ENCODE data around the gene ARL16. TPM values are rescaled to one million over a fixed set of nuclear protein-coding genes. Genes with fewer than 3 reads are reported as not detected.

ARL16 gene
- total and polyA plus RNA-seq, 2 of the 4 experiments (the other 2 are of a cell fraction), result 51.1 to 77.9 TPM

GRCh38 chr17:81681672-81682071, 1.9 kb downstream of the ARL16 start:
- DNase-seq (no peak), ATAC-seq (ENCODE audit: low read depth) (no peak)
- no peak for TF ChIP-seq RCOR1 (IDR thresholded peaks at IDR 0.05; ENCODE audit: insufficient replicate concordance, low read length)
- TF ChIP-seq ELK1 (IDR thresholded peaks at IDR 0.05; ENCODE audit: borderline replicate concordance, low read depth, low read length), result no peak
- TF ChIP-seq SMC3 (IDR thresholded peaks at IDR 0.05; ENCODE audit: low read depth, low read length), result no peak
- no peak for TF ChIP-seq RFX5 (IDR thresholded peaks at IDR 0.05; ENCODE audit: low read depth, low read length)
- TF ChIP-seq CEBPB (IDR thresholded peaks at IDR 0.05; ENCODE audit: low read depth, low read length), result no peak
- no peak for TF ChIP-seq MAZ (IDR thresholded peaks at IDR 0.05; ENCODE audit: borderline replicate concordance, low read depth, low read length)
- TF ChIP-seq RAD21 (IDR thresholded peaks at IDR 0.05; ENCODE audit: low read length), result no peak
- no peak for TF ChIP-seq MAFK (IDR thresholded peaks at IDR 0.05; ENCODE audit: low read depth, low read length)
- TF ChIP-seq POLR2A (IDR thresholded peaks at IDR 0.05; ENCODE audit: low read depth, low read length), result no peak
- no peak for TF ChIP-seq USF2 (IDR thresholded peaks at IDR 0.05; ENCODE audit: low read depth, low read length)
- TF ChIP-seq NFE2L2 (IDR thresholded peaks at IDR 0.05; ENCODE audit: low read depth, low read length), result no peak
- TF ChIP-seq MXI1 (IDR thresholded peaks at IDR 0.05; ENCODE audit: borderline replicate concordance, low read depth, low read length), result no peak
- TF ChIP-seq CTCF (conservative IDR thresholded peaks at IDR 0.05; ENCODE audit: low read depth, low read length), result no peak
- no peak for TF ChIP-seq CHD1 (IDR thresholded peaks at IDR 0.05; ENCODE audit: low read depth, low read length)
- no peak for TF ChIP-seq FOS (IDR thresholded peaks at IDR 0.05; ENCODE audit: low read depth, low read length)
- TF ChIP-seq BHLHE40 (IDR thresholded peaks at IDR 0.05; ENCODE audit: low read depth, low read length), result no peak
- H3K4me2 ChIP-seq (ENCODE audit: low read depth, low read length), result no peak overlapping the region
- no peak overlapping the region for H3K14ac ChIP-seq (replicated peaks; ENCODE audit: low read depth, low read length)
- no peak overlapping the region for H4K91ac ChIP-seq (ENCODE audit: insufficient read depth, low read depth, low read length)
- no peak overlapping the region for H2BK120ac ChIP-seq (ENCODE audit: low read depth, low read length)
- POLR2A ChIA-PET (ENCODE audit: unreplicated experiment), result no interaction called here
- H2BK5ac ChIP-seq (ENCODE audit: low read depth, low read length, poor library complexity, severe bottlenecking), result no peak overlapping the region
- peaks cover 10% of the 10 kb centered on the region for H3K4me1 ChIP-seq (ENCODE audit: control insufficient read depth, insufficient read depth, low read length)
- no peak overlapping the region for H3K56ac ChIP-seq (ENCODE audit: extremely low read depth, insufficient read depth, low read length)
- H3K36me3 ChIP-seq (ENCODE audit: control insufficient read depth, insufficient read depth, low read length), result peaks cover 14% of the 10 kb centered on the region
- no peaks in the 10 kb centered on the region for H3K27me3 ChIP-seq (ENCODE audit: control insufficient read depth, insufficient read depth, low read length)
- CTCF ChIA-PET, result no interaction called here
- no peak overlapping the region for H3K4me3 ChIP-seq (ENCODE audit: insufficient read depth, low read depth, low read length)
- in situ Hi-C loops (cut with MboI; ENCODE audit: low sequenced_read_pairs), result no loop called here
- H2AK5ac ChIP-seq (ENCODE audit: low read depth, low read length), result no peak overlapping the region
- no peak overlapping the region for H2BK20ac ChIP-seq (ENCODE audit: low read depth, low read length)
- TSS peak; percentile 85 for BruUV-seq (replicated peaks)
- H4K8ac ChIP-seq (ENCODE audit: low read depth in 2 of 2, low read length in 2 of 2), result no peak overlapping the region
- H3K9me3 ChIP-seq (ENCODE audit: control insufficient read depth, insufficient read depth, low read length), result no peaks in the 10 kb centered on the region
- H3K79me1 ChIP-seq (ENCODE audit: low read depth in 1 of 2, low read length in 2 of 2), result peaks cover 30 to 77% of the 10 kb centered on the region in 2 experiments; a peak in 3 of 4 replicates
- dilution Hi-C loops (cut with HindIII; ENCODE audit: low sequenced_read_pairs, unreplicated experiment), result no loop called here
- WGBS, 2 experiments (ENCODE audit: extremely low coverage in 2 of 2, insufficient read length in 1 of 2), result 73% methylated on average over 10 of the region's 17 CpGs; no CpG with 5 or more reads in 1 of the 2 experiments
- H3K27ac ChIP-seq (ENCODE audit: insufficient read depth, low read length), result no peak overlapping the region
- H3K4ac ChIP-seq (ENCODE audit: low read depth, low read length), result no peak overlapping the region
- peaks cover 28% of the 10 kb centered on the region for H4K20me1 ChIP-seq (ENCODE audit: insufficient read depth, low read length)
- H2AFZ ChIP-seq (replicated peaks; ENCODE audit: low read length, poor library complexity), result no peak overlapping the region
- H3K18ac ChIP-seq (ENCODE audit: low read depth, low read length), result no peak overlapping the region
- intact Hi-C loops (cut with micrococcal nuclease), result no loop called here
- peaks cover 6% of the 10 kb centered on the region; the same call in 1 of the 2 replicates for H3K9me1 ChIP-seq (ENCODE audit: insufficient read depth, low read length)
- H3K9ac ChIP-seq (ENCODE audit: low read depth, low read length), result no peak overlapping the region
- H4K5ac ChIP-seq (ENCODE audit: low read depth, low read length), result no peak overlapping the region
- H2AK9ac ChIP-seq (replicated peaks; ENCODE audit: low read depth, low read length, poor library complexity), result peak overlapping the region; percentile 33
- no peak overlapping the region for H2BK15ac ChIP-seq (ENCODE audit: low read depth, low read length)
- no peak overlapping the region for H3K23ac ChIP-seq (ENCODE audit: low read depth, low read length)

Data from IMR-90 (cell line).